H9 (cell line): Measurements from ENCODE around the gene TOGARAM2. TPM values are rescaled to one million over a fixed set of nuclear protein-coding genes. Genes with fewer than 3 reads are reported as not detected.

Source experiments
- DNase-seq: peaks from one replicate; pipeline ENCODE4 v3.0.0-alpha.2; 2017
- H2AFZ ChIP-seq: one replicate; pipeline ENCODE4 v1.6.1; 2013; ENCODE audit warnings: mild to moderate bottlenecking, low read length, control low read depth, moderate library complexity
- H2AK5ac ChIP-seq: 2 replicates; pipeline ENCODE4 v1.6.1; 2013; ENCODE audit warnings: low read length, control low read depth, mixed read lengths; ENCODE audit not compliant: insufficient read length
- H2BK120ac ChIP-seq: one replicate; pipeline ENCODE4 v1.6.1; 2013; ENCODE audit warnings: low read depth, mild to moderate bottlenecking, low read length, control low read depth, inconsistent platforms; ENCODE audit not compliant: poor library complexity, severe bottlenecking
- H2BK12ac ChIP-seq: 2 replicates; pipeline ENCODE4 v1.6.1; 2013; ENCODE audit warnings: low read length, control low read depth, mixed read lengths, low read depth; ENCODE audit not compliant: insufficient read length
- H2BK15ac ChIP-seq: 2 replicates; pipeline ENCODE4 v1.6.1; 2013; ENCODE audit warnings: low read depth, low read length, control low read depth
- H2BK20ac ChIP-seq: one replicate; pipeline ENCODE4 v1.6.1; 2013; ENCODE audit warnings: low read depth, mild to moderate bottlenecking, low read length, control low read depth, inconsistent platforms; ENCODE audit not compliant: poor library complexity, severe bottlenecking
- H2BK5ac ChIP-seq: 2 replicates; pipeline ENCODE4 v1.6.1; 2013; ENCODE audit warnings: low read length, control low read depth, mixed read lengths; ENCODE audit not compliant: insufficient read length
- H3K14ac ChIP-seq: 2 replicates; pipeline ENCODE4 v1.6.1; 2013; ENCODE audit warnings: low read length, control low read depth; ENCODE audit not compliant: insufficient read depth
- H3K18ac ChIP-seq: 2 replicates; pipeline ENCODE4 v1.6.1; 2013; ENCODE audit warnings: low read depth, mild to moderate bottlenecking, mixed read lengths, low read length, control low read depth; ENCODE audit not compliant: insufficient read length
- H3K23ac ChIP-seq: 2 replicates; pipeline ENCODE4 v1.6.1; 2013; ENCODE audit warnings: low read length, control low read depth, mixed read lengths, low read depth; ENCODE audit not compliant: insufficient read length
- H3K23me2 ChIP-seq: 2 replicates; pipeline ENCODE4 v1.6.1; 2013; ENCODE audit warnings: low read depth, mild to moderate bottlenecking, mixed read lengths, low read length, control low read depth; ENCODE audit not compliant: insufficient read length, poor library complexity, severe bottlenecking
- H3K27ac ChIP-seq: 2 replicates; pipeline ENCODE4 v1.5.1; 2013; ENCODE audit warnings: low read length, control low read depth, mixed read lengths, low read depth; ENCODE audit not compliant: insufficient read length
- H3K27me3 ChIP-seq: 2 replicates; pipeline ENCODE4 v1.6.1; 2013; ENCODE audit warnings: low read length, control low read depth, inconsistent platforms; ENCODE audit not compliant: insufficient read depth
- H3K4ac ChIP-seq: 2 replicates; pipeline ENCODE4 v1.6.1; 2013; ENCODE audit warnings: low read depth, mild to moderate bottlenecking, control low read depth, inconsistent platforms, low read length, moderate library complexity
- H3K4me1 ChIP-seq: 2 replicates; pipeline ENCODE4 v1.6.1; 2013; ENCODE audit warnings: low read length, control low read depth, inconsistent platforms; ENCODE audit not compliant: insufficient read depth
- H3K4me2 ChIP-seq: 2 replicates; pipeline ENCODE4 v1.6.1; 2013; ENCODE audit warnings: low read length, control low read depth, mixed read lengths; ENCODE audit not compliant: insufficient read length, insufficient read depth
- H3K56ac ChIP-seq: 2 replicates; pipeline ENCODE4 v1.6.1; 2013; ENCODE audit warnings: low read depth, mild to moderate bottlenecking, mixed read lengths, low read length, control low read depth; ENCODE audit not compliant: insufficient read length
- H3K79me1 ChIP-seq: 2 replicates; pipeline ENCODE4 v1.6.1; 2013; ENCODE audit warnings: low read depth, mild to moderate bottlenecking, moderate library complexity, low read length, control low read depth, inconsistent platforms; ENCODE audit not compliant: insufficient read depth, poor library complexity, severe bottlenecking
- H3K79me2 ChIP-seq: 2 replicates; pipeline ENCODE4 v1.6.1; 2013; ENCODE audit warnings: low read length, control low read depth, inconsistent platforms; ENCODE audit not compliant: insufficient read depth
- H3K9ac ChIP-seq: 2 replicates; pipeline ENCODE4 v1.6.1; 2013; ENCODE audit warnings: low read length, control low read depth, mixed read lengths; ENCODE audit not compliant: insufficient read length; ENCODE audit errors: extremely low read depth
- H3K9me3 ChIP-seq: one replicate; pipeline ENCODE4 v1.6.1; 2013; ENCODE audit warnings: low read depth, low read length, inconsistent platforms; ENCODE audit not compliant: control insufficient read depth
- H3T11ph ChIP-seq: one replicate; pipeline ENCODE4 v1.6.1; 2013; ENCODE audit warnings: mild to moderate bottlenecking, low read length, control low read depth, inconsistent platforms
- H4K20me1 ChIP-seq: one replicate; pipeline ENCODE4 v1.6.1; 2013; ENCODE audit not compliant: control insufficient read depth, insufficient read length, insufficient read depth
- H4K5ac ChIP-seq: 2 replicates; pipeline ENCODE4 v1.6.1; 2013; ENCODE audit warnings: low read depth, mild to moderate bottlenecking, mixed read lengths, low read length, control low read depth; ENCODE audit not compliant: insufficient read length
- H4K8ac ChIP-seq: replicated peaks from 2 replicates; pipeline ENCODE4 v1.6.1; 2013; ENCODE audit warnings: low read length, control low read depth, mixed read lengths, low read depth; ENCODE audit not compliant: insufficient read length
- H4K91ac ChIP-seq: 2 replicates; pipeline ENCODE4 v1.6.1; 2013; ENCODE audit warnings: low read depth, mild to moderate bottlenecking, moderate library complexity, mixed read lengths, low read length, control low read depth; ENCODE audit not compliant: insufficient read length
- H3K27ac Mint-ChIP-seq, 3 experiments: 2 replicates in 2 of 3; 3 replicates in 1 of 3; pipeline ENCODE4 v1.8.0; 2020 to 2021; ENCODE audit warnings: mixed read lengths in 3 of 3, mild to moderate bottlenecking in 1 of 3, moderate library complexity in 1 of 3
- H3K27me3 Mint-ChIP-seq: 2 replicates; pipeline ENCODE4 v1.8.0; 2021; ENCODE audit warnings: low read depth, mild to moderate bottlenecking, moderate library complexity, mixed read lengths
- H3K36me3 Mint-ChIP-seq, 3 experiments: 2 replicates in 2 of 3; 3 replicates in 1 of 3; pipeline ENCODE4 v1.8.0; 2020 to 2021; ENCODE audit warnings: low read depth in 3 of 3, mixed read lengths in 3 of 3; ENCODE audit not compliant: insufficient read depth in 1 of 3
- H3K4me1 Mint-ChIP-seq, 2 experiments: 2 replicates each; pipeline ENCODE4 v1.8.0; 2020; ENCODE audit warnings: mixed read lengths in 2 of 2
- H3K4me3 Mint-ChIP-seq, 2 experiments: 2 replicates in 1 of 2; 3 replicates in 1 of 2; pipeline ENCODE4 v1.8.0; 2020 to 2021; ENCODE audit warnings: mild to moderate bottlenecking in 2 of 2, mixed read lengths in 2 of 2, moderate library complexity in 1 of 2
- H3K9me3 Mint-ChIP-seq, 2 experiments: 2 replicates in 1 of 2; 3 replicates in 1 of 2; pipeline ENCODE4 v1.8.0; 2020; ENCODE audit warnings: mild to moderate bottlenecking in 2 of 2, mixed read lengths in 2 of 2, moderate library complexity in 1 of 2
- WGBS: extraction: QIAGEN DNeasy Blood & Tissue Kit; methylation state at CpG from one replicate; pipeline ENCODE4 v1.1.7; 2013; ENCODE audit warnings: missing lambda C conversion rate, low lambda C conversion rate, mixed read lengths; ENCODE audit not compliant: insufficient read length; ENCODE audit errors: extremely low coverage; 5-methylcytosine and 5-hydroxymethylcytosine counted together
- total RNA-seq: library from RNA; stranded (reverse); gene quantifications from 2 replicates; pipeline ENCODE4 v1.2.1, GENCODE V29; 2021
- TF ChIP-seq, protein P1 (sequence below): fragments of 200-600 bp; sonication (generic); conservative IDR thresholded peaks from 3 replicates; pipeline ENCODE4 v1.8.0; 2021; ENCODE audit warnings: antibody characterized with exemption, mild to moderate bottlenecking

The TOGARAM2 gene
- total RNA-seq, 1 experiment from 2014 or later: 0.83 TPM

DNA sequence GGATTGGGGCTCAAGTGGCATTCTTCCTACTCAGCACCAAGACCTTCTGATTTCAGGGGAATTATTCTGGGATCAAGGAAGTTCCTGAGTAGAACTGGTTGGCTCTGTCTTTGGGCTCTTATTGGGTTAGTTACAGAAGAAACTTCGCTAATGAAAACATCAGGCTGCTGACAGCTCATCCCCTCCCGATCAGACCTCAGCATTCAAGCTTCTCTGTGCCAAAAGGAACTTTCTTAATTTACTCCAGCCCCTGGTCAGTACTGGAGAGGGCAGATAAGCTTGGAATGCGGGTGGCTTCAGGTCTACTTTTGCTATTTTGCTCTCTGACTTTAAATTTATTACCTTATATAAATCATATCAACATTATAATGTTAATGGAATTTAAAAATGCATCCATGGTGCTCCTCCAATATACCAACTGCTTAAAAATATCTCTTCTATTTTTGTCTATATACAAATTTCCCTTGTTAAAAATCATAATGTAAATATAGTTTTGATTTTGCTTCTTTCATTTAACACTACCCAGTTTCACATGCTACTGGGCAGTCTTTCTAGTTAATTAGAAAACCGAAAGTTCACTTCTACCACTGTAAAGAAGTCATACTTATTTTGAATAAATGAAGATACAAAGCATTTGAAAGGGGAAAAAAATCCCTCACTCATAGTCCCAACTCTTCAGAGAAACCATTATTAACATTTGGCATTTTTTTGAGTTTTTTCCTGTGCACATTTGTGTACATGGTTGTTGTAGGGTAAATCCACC, 58.8 kb downstream of the TOGARAM2 start:
- H4K8ac ChIP-seq: no peak overlapping the region
- H3T11ph ChIP-seq: no peak overlapping the region
- H3K23ac ChIP-seq: no peak overlapping the region
- H2BK15ac ChIP-seq: no peak overlapping the region
- H3K9me3 ChIP-seq: no peaks in the 10 kb centered on the region
- no peak overlapping the region for H4K91ac ChIP-seq
- H2BK5ac ChIP-seq: no peak overlapping the region
- H3K4ac ChIP-seq: no peak overlapping the region
- TF ChIP-seq, protein P1, sequence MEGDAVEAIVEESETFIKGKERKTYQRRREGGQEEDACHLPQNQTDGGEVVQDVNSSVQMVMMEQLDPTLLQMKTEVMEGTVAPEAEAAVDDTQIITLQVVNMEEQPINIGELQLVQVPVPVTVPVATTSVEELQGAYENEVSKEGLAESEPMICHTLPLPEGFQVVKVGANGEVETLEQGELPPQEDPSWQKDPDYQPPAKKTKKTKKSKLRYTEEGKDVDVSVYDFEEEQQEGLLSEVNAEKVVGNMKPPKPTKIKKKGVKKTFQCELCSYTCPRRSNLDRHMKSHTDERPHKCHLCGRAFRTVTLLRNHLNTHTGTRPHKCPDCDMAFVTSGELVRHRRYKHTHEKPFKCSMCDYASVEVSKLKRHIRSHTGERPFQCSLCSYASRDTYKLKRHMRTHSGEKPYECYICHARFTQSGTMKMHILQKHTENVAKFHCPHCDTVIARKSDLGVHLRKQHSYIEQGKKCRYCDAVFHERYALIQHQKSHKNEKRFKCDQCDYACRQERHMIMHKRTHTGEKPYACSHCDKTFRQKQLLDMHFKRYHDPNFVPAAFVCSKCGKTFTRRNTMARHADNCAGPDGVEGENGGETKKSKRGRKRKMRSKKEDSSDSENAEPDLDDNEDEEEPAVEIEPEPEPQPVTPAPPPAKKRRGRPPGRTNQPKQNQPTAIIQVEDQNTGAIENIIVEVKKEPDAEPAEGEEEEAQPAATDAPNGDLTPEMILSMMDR: no peak
- H3K79me2 ChIP-seq: no peaks in the 10 kb centered on the region
- H3K79me1 ChIP-seq: no peaks in the 10 kb centered on the region
- H3K9ac ChIP-seq: no peak overlapping the region
- no peaks in the 10 kb centered on the region; the same call in 1 of the 2 replicates for H3K27me3 Mint-ChIP-seq
- no peaks in the 10 kb centered on the region for H4K20me1 ChIP-seq
- H3K56ac ChIP-seq: no peak overlapping the region
- H2BK20ac ChIP-seq: no peak overlapping the region
- H2AFZ ChIP-seq: no peak overlapping the region
- WGBS: no CpG with 5 or more reads among the region's 4 CpGs
- no peak overlapping the region for H2BK120ac ChIP-seq
- no peaks in the 10 kb centered on the region for H3K23me2 ChIP-seq
- H3K4me3 Mint-ChIP-seq: no peak overlapping the region
- no peak overlapping the region for H3K27ac ChIP-seq
- H3K4me1 ChIP-seq: peaks cover 3% of the 10 kb centered on the region; the same call in 1 of the 2 replicates
- no peak overlapping the region for H3K4me2 ChIP-seq
- H3K4me1 Mint-ChIP-seq: peaks cover 15% of the 10 kb centered on the region in 2 experiments
- no peaks in the 10 kb centered on the region for H3K27me3 ChIP-seq
- no peak for DNase-seq
- no peak overlapping the region for H3K14ac ChIP-seq
- H3K9me3 Mint-ChIP-seq: no peaks in the 10 kb centered on the region
- H2AK5ac ChIP-seq: no peak overlapping the region
- no peak overlapping the region for H2BK12ac ChIP-seq
- no peak overlapping the region for H4K5ac ChIP-seq
- no peak overlapping the region for H3K27ac Mint-ChIP-seq
- H3K18ac ChIP-seq: no peak overlapping the region
- no peaks in the 10 kb centered on the region; a peak in 1 of 7 replicates for H3K36me3 Mint-ChIP-seq
